Measurements from ENCODE around the gene ZNF746.

ZNF746 gene

GRCh38 chr7:149475121-149476045 lies 22.2 kb downstream of the ZNF746 start:
- TF ChIP-seq ZFX (IDR thresholded peaks at IDR 0.05) (no peak), CTCF (conservative IDR thresholded peaks at IDR 0.05) (no peak)
- H3K27ac ChIP-seq = no peak overlapping the region

- TF ChIP-seq CTCF (conservative IDR thresholded peaks at IDR 0.05) (no peak; the same call in 1 of the 2 replicates), ZFX (IDR thresholded peaks at IDR 0.05) (no peak)
- H3K27ac ChIP-seq = no peak overlapping the region
Measured at GRCh38 chr7:149474309-149475120, 23.1 kb downstream of the ZNF746 start.

GRCh38 chr7:149473251-149473650 lies 24.4 kb downstream of the ZNF746 start:
- no peak overlapping the region for H3K27ac ChIP-seq
- no peak for TF ChIP-seq CTCF (conservative IDR thresholded peaks at IDR 0.05)
- no peak for TF ChIP-seq ZFX (IDR thresholded peaks at IDR 0.05)

- no peak for TF ChIP-seq CTCF (conservative IDR thresholded peaks at IDR 0.05)
- no peak for TF ChIP-seq ZFX (IDR thresholded peaks at IDR 0.05)
- H3K27ac ChIP-seq = no peak overlapping the region
Measured at GRCh38 chr7:149471289-149471953, 26.2 kb downstream of the ZNF746 start.

GRCh38 chr7:149469806-149470205 lies 27.8 kb downstream of the ZNF746 start:
- no peak overlapping the region for H3K27ac ChIP-seq
- TF ChIP-seq CTCF (conservative IDR thresholded peaks at IDR 0.05) = no peak
- TF ChIP-seq ZFX (IDR thresholded peaks at IDR 0.05) = no peak

GRCh38 chr7:149468208-149468607 lies 29.4 kb downstream of the ZNF746 start:
- TF ChIP-seq ZFX (IDR thresholded peaks at IDR 0.05) (no peak), CTCF (conservative IDR thresholded peaks at IDR 0.05) (no peak; the same call in 1 of the 2 replicates)
- no peak overlapping the region for H3K27ac ChIP-seq
